Tibial nerve (tissue), 4 donors: ENCODE results near the gene CDC42BPG. TPM values are rescaled to one million over a fixed set of nuclear protein-coding genes. Genes with fewer than 3 reads are reported as not detected.

Source experiments
- DNase-seq, 2 donors: peaks; one replicate each; pipeline ENCODE4 v3.0.0-alpha.2; 2019; ENCODE audit warnings: low spot score in 2 of 2
- H3K27ac ChIP-seq, 4 donors: fragments of 200-600 bp; sonication (generic) in 3 of 4; one replicate each; pipeline ENCODE4 v1.5.1; 2017 to 2019; ENCODE audit warnings: mild to moderate bottlenecking in 1 of 4
- H3K27me3 ChIP-seq, 2 donors: fragments of 200-600 bp; sonication (generic) in 1 of 2; one replicate each; pipeline versions ENCODE4 v1.5.1 to v1.6.0; 2017 to 2019
- H3K36me3 ChIP-seq, 3 donors: fragments of 200-600 bp; sonication (generic); one replicate each; pipeline ENCODE4 v1.5.1; 2018 to 2019
- H3K4me1 ChIP-seq, 4 donors: fragments of 200-600 bp; sonication (generic) in 3 of 4; one replicate each; pipeline ENCODE4 v1.5.1; 2017 to 2019
- H3K4me3 ChIP-seq, 4 donors: fragments of 200-600 bp; sonication (generic) in 3 of 4; one replicate each; pipeline ENCODE4 v1.5.1; 2017 to 2019; ENCODE audit warnings: mild to moderate bottlenecking in 1 of 4, moderate library complexity in 1 of 4
- H3K9me3 ChIP-seq, 4 donors: fragments of 200-600 bp; sonication (generic) in 3 of 4; one replicate each; pipeline ENCODE4 v1.5.1; 2017 to 2019
- CTCF ChIP-seq, 5 experiments: fragments of 200-600 bp in 3 of 5; fragments of 450-650 bp in 2 of 5; sonication (generic) in 3 of 5; IDR thresholded peaks; one replicate each; pipeline ENCODE4 v1.5.1; 2016 to 2019; ENCODE audit warnings: antibody characterized with exemption in 5 of 5, mild to moderate bottlenecking in 3 of 5, moderate library complexity in 2 of 5
- EP300 ChIP-seq, 2 donors: sonication (generic); formaldehyde crosslinking; IDR thresholded peaks; one replicate each; pipeline ENCODE4 v1.6.1; 2017; ENCODE audit warnings: antibody characterized with exemption in 2 of 2, mild to moderate bottlenecking in 1 of 2
- POLR2A ChIP-seq, 2 donors: fragments of 450-650 bp; IDR thresholded peaks; one replicate each; pipeline ENCODE4 v1.6.1; 2017; ENCODE audit warnings: antibody characterized with exemption in 2 of 2, mild to moderate bottlenecking in 2 of 2, moderate library complexity in 2 of 2
- WGBS, 2 donors: methylation state at CpG; one replicate each; pipeline ENCODE4 v1.1.5; 2018; 5-methylcytosine and 5-hydroxymethylcytosine counted together
- total RNA-seq, 4 donors: library from RNA; depleted of rRNA; stranded (reverse); fragments of >200 nt; gene quantifications; one replicate each; pipeline ENCODE4 v1.1.0, GENCODE V29; 2016

Gene CDC42BPG
- total RNA-seq, 4 donors from 2014 or later, result under 0.01 to 0.30 (median 0.21) TPM; not detected in 1

- 90 to 93% methylated on average over 22 to 41 of the region's 41 CpGs for WGBS, 2 donors
- Histone ChIP-seq H3K9me3 (no peaks in the 10 kb centered on the region), H3K36me3 (peaks cover 0 to 49% (median 0%) of the 10 kb centered on the region in 3 donors), H3K27ac (peak overlapping the region; percentile 62 to 94 (median 89)), H3K4me1 (peaks cover 0 to 45% (median 18%) of the 10 kb centered on the region in 4 donors), H3K27me3 (no peaks in the 10 kb centered on the region), H3K4me3 (no peak overlapping the region)
- no peak for TF ChIP-seq CTCF (IDR thresholded peaks at IDR 0.05)
- TF ChIP-seq EP300 (IDR thresholded peaks at IDR 0.05), result no peak
- TF ChIP-seq POLR2A (IDR thresholded peaks at IDR 0.05), result no peak
- no peak for DNase-seq
Measured at GRCh38 chr11:64804346-64805210, 39.9 kb downstream of the CDC42BPG start.

- TF ChIP-seq POLR2A (IDR thresholded peaks at IDR 0.05) (no peak), CTCF (IDR thresholded peaks at IDR 0.05) (no peak), EP300 (IDR thresholded peaks at IDR 0.05) (no peak)
- Histone ChIP-seq H3K27me3 (no peaks in the 10 kb centered on the region), H3K9me3 (no peaks in the 10 kb centered on the region), H3K36me3 (peaks cover 0 to 56% (median 0%) of the 10 kb centered on the region in 3 donors), H3K4me1 (peaks cover 0 to 38% (median 13%) of the 10 kb centered on the region in 4 donors), H3K4me3 (peak overlapping the region; percentile 41 to 72 (median 57)), H3K27ac (peak overlapping the region; percentile 62 to 94 (median 89))
- 33 to 43% methylated on average over 15 of the region's 15 CpGs for WGBS, 2 donors
- no peak for DNase-seq
Measured at GRCh38 chr11:64803846-64804345, 40.6 kb downstream of the CDC42BPG start.

GRCh38 chr11:64803158-64803845 lies 41.2 kb downstream of the CDC42BPG start, which contains the start of gene MAP4K2:
TSS of gene MAP4K2 (minus strand) at chr11:64803214. CDS start at chr11:64803149, 65 bp downstream.
- H3K9me3 ChIP-seq, result no peaks in the 10 kb centered on the region
- TF ChIP-seq POLR2A (IDR thresholded peaks at IDR 0.05), result no peak
- TF ChIP-seq EP300 (IDR thresholded peaks at IDR 0.05), result peak; percentile 62 to 64
- peak in 4 of 5 experiments; percentile 14 to 49 (median 40) for TF ChIP-seq CTCF (IDR thresholded peaks at IDR 0.05)
- WGBS, 2 donors, result 0% methylated on average over 22 to 23 of the region's 58 CpGs
- H3K4me3 ChIP-seq, result peak within 1 kb of the TSS; percentile 41 to 73 (median 70)
- H3K4me1 ChIP-seq, result peaks cover 0 to 33% (median 13%) of the 10 kb centered on the region in 4 donors
- H3K36me3 ChIP-seq, result peaks cover 0 to 60% (median 0%) of the 10 kb centered on the region in 3 donors
- H3K27ac ChIP-seq, result peak within 1 kb of the TSS; percentile 72 to 94 (median 89)
- DNase-seq, result peak; percentile 83 to 91
- H3K27me3 ChIP-seq, result no peaks in the 10 kb centered on the region

- 28 to 60% methylated on average over 4 to 16 of the region's 54 CpGs for WGBS, 2 donors
- H3K36me3 ChIP-seq, result peaks cover 0 to 58% (median 0%) of the 10 kb centered on the region in 3 donors
- H3K4me3 ChIP-seq, result peak overlapping the region; percentile 41 to 73 (median 70)
- peak overlapping the region; percentile 72 to 94 (median 88) for H3K27ac ChIP-seq
- TF ChIP-seq EP300 (IDR thresholded peaks at IDR 0.05) (no peak), CTCF (IDR thresholded peaks at IDR 0.05) (no peak), POLR2A (IDR thresholded peaks at IDR 0.05) (no peak)
- DNase-seq, result no peak
- peaks cover 0 to 30% (median 13%) of the 10 kb centered on the region in 4 donors for H3K4me1 ChIP-seq
- H3K27me3 ChIP-seq, result no peaks in the 10 kb centered on the region
- H3K9me3 ChIP-seq, result no peaks in the 10 kb centered on the region
Measured at GRCh38 chr11:64802370-64803157, 41.9 kb downstream of the CDC42BPG start.
